ENCODE results near the gene DIPK2A. TPM values are rescaled to one million over a fixed set of nuclear protein-coding genes. Genes with fewer than 3 reads are reported as not detected.

The DIPK2A gene
- total and polyA plus RNA-seq, 2 of the 13 experiments (the other 11 are each of a cell fraction or from before 2014, with no cell fraction given), result 5.8 to 8.0 TPM

- no peak for TF ChIP-seq DR1 (CRISPR knock-in tag; IDR thresholded peaks at IDR 0.05)
- no peak for TF ChIP-seq ZNF563 (CRISPR knock-in tag; IDR thresholded peaks at IDR 0.05)
- TF ChIP-seq ZNF629 (CRISPR knock-in tag; conservative IDR thresholded peaks at IDR 0.05), result no peak
- TF ChIP-seq SAP130 (CRISPR knock-in tag; IDR thresholded peaks at IDR 0.05; ENCODE audit: low read depth), result no peak
Observed at GRCh38 chr3:143957453-143957852, 14.2 kb upstream of the DIPK2A start (continued).

- Histone ChIP-seq H3K79me2 (ENCODE audit: insufficient read depth, low read length) (no peaks in the 10 kb centered on the region), H3K9me3 (ENCODE audit: low read length) (no peaks in the 10 kb centered on the region), H4K20me1 (ENCODE audit: insufficient read depth, low read length) (no peaks in the 10 kb centered on the region), H3K4me1 (ENCODE audit: insufficient read depth, low read length) (no peaks in the 10 kb centered on the region), H3K27me3 (ENCODE audit: control insufficient read depth in 1 of 2, insufficient read depth in 2 of 2, low read length in 2 of 2) (no peaks in the 10 kb centered on the region), H3K36me3 (replicated peaks in 1 of 2; ENCODE audit: control insufficient read depth in 1 of 2, insufficient read depth in 2 of 2, low read length in 2 of 2) (no peaks in the 10 kb centered on the region), H3K27ac (ENCODE audit: extremely low read length, insufficient read depth, low read length) (no peak overlapping the region), H2AFZ (ENCODE audit: low read length) (no peak overlapping the region), H3K9ac (ENCODE audit: insufficient read depth, low read depth, low read length) (no peak overlapping the region), H3K4me3 (replicated peaks in 1 of 3; ENCODE audit: insufficient read depth in 1 of 3, low read depth in 2 of 3, low read length in 3 of 3) (no peak overlapping the region), H3K4me2 (ENCODE audit: low read depth, low read length) (no peak overlapping the region)
- FAIRE-seq (no peak), DNase-seq (ENCODE audit: low spot score) (no peak), ATAC-seq (no peak)
- intact Hi-C loops (cut with micrococcal nuclease; ENCODE audit: unreplicated experiment) (loop anchor here (10.0 kb wide), 1 partner anchor 184 kb away; no protein-coding TSS in a partner anchor), in situ Hi-C loops (cut with HindIII; ENCODE audit: extremely low pct_ligation_motif_present, low pct_unique_long_range_greater_than_20kb) (no loop called here)
- ChIA-PET POLR2A (no interaction called here), CTCF (ENCODE audit: low intra/inter-chr PET ratio, low total read pairs) (no interaction called here)
- no TSS peak for BruUV-seq (replicated peaks)
- no peak for TF ChIP-seq CCDC6 (CRISPR knock-in tag; IDR thresholded peaks at IDR 0.05)
- TF ChIP-seq TRIM24 (CRISPR knock-in tag; IDR thresholded peaks at IDR 0.05), result no peak
- no peak for TF ChIP-seq GATA4 (IDR thresholded peaks at IDR 0.05; ENCODE audit: borderline replicate concordance, low read depth)
- TF ChIP-seq USF2 (IDR thresholded peaks at IDR 0.05; ENCODE audit: low read depth, low read length), result no peak
- no peak for TF ChIP-seq USF2 (CRISPR knock-in tag; IDR thresholded peaks at IDR 0.05; ENCODE audit: borderline replicate concordance)
- no peak for TF ChIP-seq ZNF367 (CRISPR knock-in tag; IDR thresholded peaks at IDR 0.05; ENCODE audit: borderline replicate concordance)
- no peak for TF ChIP-seq FOSL1 (CRISPR knock-in tag; IDR thresholded peaks at IDR 0.05; ENCODE audit: borderline replicate concordance)
- no peak for TF ChIP-seq PAWR (CRISPR knock-in tag; IDR thresholded peaks at IDR 0.05; ENCODE audit: borderline replicate concordance)
- no peak for TF ChIP-seq ZSCAN22 (CRISPR knock-in tag; IDR thresholded peaks at IDR 0.05)
- TF ChIP-seq, protein P1, sequence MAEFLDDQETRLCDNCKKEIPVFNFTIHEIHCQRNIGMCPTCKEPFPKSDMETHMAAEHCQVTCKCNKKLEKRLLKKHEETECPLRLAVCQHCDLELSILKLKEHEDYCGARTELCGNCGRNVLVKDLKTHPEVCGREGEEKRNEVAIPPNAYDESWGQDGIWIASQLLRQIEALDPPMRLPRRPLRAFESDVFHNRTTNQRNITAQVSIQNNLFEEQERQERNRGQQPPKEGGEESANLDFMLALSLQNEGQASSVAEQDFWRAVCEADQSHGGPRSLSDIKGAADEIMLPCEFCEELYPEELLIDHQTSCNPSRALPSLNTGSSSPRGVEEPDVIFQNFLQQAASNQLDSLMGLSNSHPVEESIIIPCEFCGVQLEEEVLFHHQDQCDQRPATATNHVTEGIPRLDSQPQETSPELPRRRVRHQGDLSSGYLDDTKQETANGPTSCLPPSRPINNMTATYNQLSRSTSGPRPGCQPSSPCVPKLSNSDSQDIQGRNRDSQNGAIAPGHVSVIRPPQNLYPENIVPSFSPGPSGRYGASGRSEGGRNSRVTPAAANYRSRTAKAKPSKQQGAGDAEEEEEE (CRISPR knock-in tag; IDR thresholded peaks at IDR 0.05; ENCODE audit: borderline replicate concordance), result no peak
- no peak for TF ChIP-seq YY1 (IDR thresholded peaks at IDR 0.05; ENCODE audit: insufficient read depth, insufficient replicate concordance, low read depth, low read length)
- no peak for TF ChIP-seq HMGA1 (CRISPR knock-in tag; conservative IDR thresholded peaks at IDR 0.05)
- TF ChIP-seq PRPF4 (IDR thresholded peaks at IDR 0.05; ENCODE audit: low read depth, low read length, poor library complexity, severe bottlenecking), result no peak
- TF ChIP-seq GABPA (IDR thresholded peaks at IDR 0.05; ENCODE audit: low read depth, low read length), result no peak
- no peak for TF ChIP-seq GABPA (CRISPR knock-in tag; IDR thresholded peaks at IDR 0.05; ENCODE audit: low read depth)
Observed at GRCh38 chr3:143958966-143959365, 12.7 kb upstream of the DIPK2A start.

Measured in HepG2 (cell line).